MM.1S (cell line): ENCODE results near the gene AUTS2.

Source experiments
- DNase-seq: peaks from one replicate; pipeline ENCODE4 v3.0.0-alpha.2; 2015
- H2AFZ ChIP-seq: fragments of 300-600 bp; sonication (generic); 2 replicates; pipeline ENCODE4 v1.6.0; 2016; ENCODE audit warnings: antibody characterized with exemption, low read length
- H3F3A ChIP-seq: fragments of 300-600 bp; sonication (generic); 2 replicates; pipeline ENCODE4 v1.6.1; 2016; ENCODE audit warnings: mild to moderate bottlenecking, antibody characterized with exemption, low read length, moderate library complexity, mixed read lengths; ENCODE audit not compliant: insufficient read depth
- H3K27ac ChIP-seq: fragments of 300-600 bp; sonication (generic); 2 replicates; pipeline ENCODE4 v1.5.1; 2016; ENCODE audit warnings: mild to moderate bottlenecking, low read length
- H3K27me3 ChIP-seq: fragments of 300-600 bp; sonication (generic); replicated peaks from 2 replicates; pipeline ENCODE4 v1.6.0; 2016; ENCODE audit warnings: low read length; ENCODE audit not compliant: insufficient read depth
- H3K36me3 ChIP-seq: fragments of 300-600 bp; sonication (generic); replicated peaks from 2 replicates; pipeline ENCODE4 v1.6.1; 2016; ENCODE audit warnings: mild to moderate bottlenecking, low read length, mixed read lengths; ENCODE audit not compliant: insufficient read depth
- H3K4me1 ChIP-seq: fragments of 300-600 bp; sonication (generic); 2 replicates; pipeline ENCODE4 v1.6.1; 2016; ENCODE audit warnings: low read length, mixed read lengths
- H3K4me2 ChIP-seq: fragments of 300-600 bp; sonication (generic); 2 replicates; pipeline ENCODE4 v1.6.0; 2016; ENCODE audit warnings: low read depth, low read length
- H3K4me3 ChIP-seq: fragments of 300-600 bp; sonication (generic); 2 replicates; pipeline ENCODE4 v1.5.1; 2016; ENCODE audit warnings: low read length, mixed read lengths
- H3K79me2 ChIP-seq: fragments of 300-600 bp; sonication (generic); 2 replicates; pipeline ENCODE4 v1.6.1; 2016; ENCODE audit warnings: mixed run types, low read length, mixed read lengths
- H3K9ac ChIP-seq: fragments of 300-600 bp; sonication (generic); 2 replicates; pipeline ENCODE4 v1.6.1; 2016; ENCODE audit warnings: low read length, mixed read lengths
- H3K9me2 ChIP-seq: fragments of 300-600 bp; sonication (generic); replicated peaks from 2 replicates; pipeline ENCODE4 v1.6.1; 2016; ENCODE audit warnings: mild to moderate bottlenecking, low read length, mixed read lengths; ENCODE audit not compliant: insufficient read depth
- H3K9me3 ChIP-seq: fragments of 300-600 bp; sonication (generic); replicated peaks from 2 replicates; pipeline ENCODE4 v1.6.1; 2016; ENCODE audit warnings: mild to moderate bottlenecking, low read length, mixed read lengths; ENCODE audit not compliant: insufficient read depth
- H4K20me1 ChIP-seq: fragments of 300-600 bp; sonication (generic); 2 replicates; pipeline ENCODE4 v1.6.1; 2016; ENCODE audit warnings: mild to moderate bottlenecking, low read length, moderate library complexity, mixed read lengths; ENCODE audit not compliant: insufficient read depth
- CTCF ChIP-seq: fragments of 300-600 bp; sonication (generic); IDR thresholded peaks from 2 replicates; pipeline ENCODE4 v1.5.1; 2016; ENCODE audit warnings: antibody characterized with exemption, low read length, mixed read lengths
- EZH2 ChIP-seq: fragments of 300-600 bp; sonication (generic); optimal IDR thresholded peaks from 2 replicates; pipeline ENCODE3; 2017; ENCODE audit warnings: low read depth, mild to moderate bottlenecking, antibody characterized with exemption, low read length, mixed read lengths
- EZH2phosphoT487 ChIP-seq: fragments of 300-600 bp; sonication (generic); IDR thresholded peaks from 2 replicates; pipeline ENCODE4 v1.6.1; 2018; ENCODE audit warnings: antibody characterized with exemption, low read length

AUTS2 gene

GRCh38 chr7:69743436-69743835, 145.2 kb downstream of the AUTS2 start:
- Histone ChIP-seq H3K9ac (no peak overlapping the region), H2AFZ (no peak overlapping the region), H3K36me3 (no peaks in the 10 kb centered on the region), H3F3A (no peaks in the 10 kb centered on the region), H4K20me1 (no peaks in the 10 kb centered on the region), H3K4me3 (no peak overlapping the region), H3K4me1 (0 out of 2 replicates have a peak, but pooled peaks cover 4% of the 10 kb centered on the region), H3K27ac (no peak overlapping the region), H3K79me2 (no peaks in the 10 kb centered on the region), H3K9me2 (no peaks in the 10 kb centered on the region), H3K4me2 (no peak overlapping the region), H3K9me3 (no peaks in the 10 kb centered on the region), H3K27me3 (no peaks in the 10 kb centered on the region)
- TF ChIP-seq CTCF: no peak
- no peak for TF ChIP-seq EZH2phosphoT487
- no peak for TF ChIP-seq EZH2
- DNase-seq: no peak

DNA sequence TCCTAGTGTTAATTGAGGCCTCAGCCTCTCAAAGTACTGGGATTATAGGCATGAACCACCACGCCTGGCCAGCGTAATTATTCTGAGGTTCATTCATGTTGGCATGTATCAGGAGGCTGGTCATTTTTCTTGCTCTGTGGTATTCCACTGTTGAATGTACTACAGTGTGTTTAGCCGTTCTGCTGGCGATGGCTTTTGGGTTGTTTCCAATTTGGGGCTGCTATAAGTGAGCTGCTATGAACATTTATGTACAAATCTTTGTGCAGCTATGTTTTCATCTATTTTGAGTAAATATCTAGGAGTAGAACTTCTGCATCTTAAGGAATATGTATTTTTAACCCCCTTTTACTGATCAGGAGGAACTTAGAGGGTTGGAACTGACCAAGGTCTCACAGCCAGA, 145.8 kb downstream of the AUTS2 start:
- Histone ChIP-seq H3K27ac (no peak overlapping the region), H3K4me3 (no peak overlapping the region), H2AFZ (no peak overlapping the region), H3F3A (no peaks in the 10 kb centered on the region), H3K4me2 (no peak overlapping the region), H3K27me3 (no peaks in the 10 kb centered on the region), H3K9me2 (no peaks in the 10 kb centered on the region), H3K79me2 (no peaks in the 10 kb centered on the region), H4K20me1 (no peaks in the 10 kb centered on the region), H3K9ac (no peak overlapping the region), H3K36me3 (no peaks in the 10 kb centered on the region), H3K4me1 (no peaks in the 10 kb centered on the region), H3K9me3 (no peaks in the 10 kb centered on the region)
- DNase-seq: no peak
- TF ChIP-seq EZH2phosphoT487 (no peak), EZH2 (no peak), CTCF (no peak)

- Histone ChIP-seq H3K9ac (no peak overlapping the region), H3K9me2 (no peaks in the 10 kb centered on the region), H3K27ac (no peak overlapping the region), H3K4me3 (no peak overlapping the region), H3K9me3 (no peaks in the 10 kb centered on the region), H3K79me2 (no peaks in the 10 kb centered on the region), H3K36me3 (no peaks in the 10 kb centered on the region), H2AFZ (no peak overlapping the region), H4K20me1 (no peaks in the 10 kb centered on the region), H3K4me1 (no peaks in the 10 kb centered on the region), H3K4me2 (no peak overlapping the region), H3K27me3 (no peaks in the 10 kb centered on the region), H3F3A (no peaks in the 10 kb centered on the region)
- no peak for DNase-seq
- no peak for TF ChIP-seq EZH2phosphoT487
- TF ChIP-seq EZH2: no peak
- TF ChIP-seq CTCF: no peak
These were observed 148.1 kb downstream of the AUTS2 start for GRCh38 chr7:69746383-69746782.
